Neural progenitor cell (in vitro differentiated cells): ENCODE results near the gene MID2. TPM values are rescaled to one million over a fixed set of nuclear protein-coding genes. Genes with fewer than 3 reads are reported as not detected.

Experiments used
- DNase-seq: peaks from one replicate; pipeline ENCODE4 v3.0.0-alpha.2; 2016; ENCODE audit warnings: low spot score
- H2AFZ ChIP-seq: fragments of 200-600 bp; sonication (generic); replicated peaks from 2 replicates; pipeline ENCODE4 v1.6.1; 2016; ENCODE audit warnings: antibody characterized with exemption
- H3F3A ChIP-seq: fragments of 200-600 bp; sonication (generic); 2 replicates; pipeline ENCODE4 v1.6.1; 2016; ENCODE audit warnings: antibody characterized with exemption, low read depth
- H3K27ac ChIP-seq: fragments of 200-600 bp; sonication (generic); 2 replicates; pipeline ENCODE4 v1.5.1; 2016; ENCODE audit warnings: mild to moderate bottlenecking
- H3K27me3 ChIP-seq: fragments of 200-600 bp; sonication (generic); 2 replicates; pipeline ENCODE4 v1.6.1; 2016; ENCODE audit warnings: mild to moderate bottlenecking, moderate library complexity
- H3K36me3 ChIP-seq: fragments of 200-600 bp; sonication (generic); 2 replicates; pipeline ENCODE4 v1.5.1; 2016
- H3K4me1 ChIP-seq: fragments of 200-600 bp; sonication (generic); 2 replicates; pipeline ENCODE4 v1.6.1; 2016; ENCODE audit warnings: mixed run types
- H3K4me2 ChIP-seq: fragments of 200-600 bp; sonication (generic); 2 replicates; pipeline ENCODE4 v1.6.1; 2016
- H3K4me3 ChIP-seq: fragments of 200-600 bp; sonication (generic); 2 replicates; pipeline ENCODE4 v1.5.1; 2016
- H3K79me2 ChIP-seq: fragments of 200-600 bp; sonication (generic); 2 replicates; pipeline ENCODE4 v1.6.1; 2016; ENCODE audit warnings: low read depth
- H3K9ac ChIP-seq: fragments of 200-600 bp; sonication (generic); 2 replicates; pipeline ENCODE4 v1.6.1; 2016
- H3K9me3 ChIP-seq: fragments of 200-600 bp; sonication (generic); 2 replicates; pipeline ENCODE4 v1.5.1; 2016; ENCODE audit warnings: low read depth
- H4K20me1 ChIP-seq: fragments of 200-600 bp; sonication (generic); 2 replicates; pipeline ENCODE4 v1.6.1; 2016; ENCODE audit warnings: low read depth
- H3K27ac Mint-ChIP-seq: 3 replicates; pipeline ENCODE4 v1.8.0; 2021; ENCODE audit warnings: mixed read lengths
- H3K27me3 Mint-ChIP-seq: 2 replicates; pipeline ENCODE4 v1.8.0; 2022; ENCODE audit warnings: low read depth, mild to moderate bottlenecking, inconsistent platforms, moderate library complexity, mixed read lengths; ENCODE audit not compliant: insufficient read depth
- H3K36me3 Mint-ChIP-seq: 3 replicates; pipeline ENCODE4 v1.8.0; 2021; ENCODE audit warnings: mixed read lengths
- H3K4me1 Mint-ChIP-seq: 3 replicates; pipeline ENCODE4 v1.8.0; 2021; ENCODE audit warnings: mixed read lengths
- H3K4me3 Mint-ChIP-seq: 3 replicates; pipeline ENCODE4 v1.8.0; 2021; ENCODE audit warnings: mild to moderate bottlenecking, moderate library complexity, mixed read lengths
- H3K9me3 Mint-ChIP-seq: 3 replicates; pipeline ENCODE4 v1.8.0; 2020; ENCODE audit warnings: mixed read lengths
- CTCF ChIP-seq: fragments of 200-600 bp; sonication (generic); IDR thresholded peaks from 2 replicates; pipeline ENCODE4 v1.5.1; 2017; ENCODE audit warnings: antibody characterized with exemption, mild to moderate bottlenecking
- EZH2 ChIP-seq: fragments of 200-600 bp; sonication (generic); IDR thresholded peaks from 2 replicates; pipeline ENCODE4 v1.6.1; 2017; ENCODE audit warnings: antibody characterized with exemption, mild to moderate bottlenecking, moderate library complexity
- EZH2phosphoT487 ChIP-seq: fragments of 200-600 bp; sonication (generic); IDR thresholded peaks from 2 replicates; pipeline ENCODE4 v1.6.1; 2017; ENCODE audit warnings: antibody characterized with exemption
- total RNA-seq: library from RNA; depleted of rRNA; stranded (reverse); fragments of >200 nt; gene quantifications from 2 replicates; pipeline ENCODE4 v1.2.3, GENCODE V29; 2015; ENCODE audit warnings: low replicate concordance

MID2 gene
- total RNA-seq, 1 donor from 2014 or later: 1.2 TPM

- Histone ChIP-seq H3K27me3 (peaks cover 36% of the 10 kb centered on the region), H3K9me3 (no peaks in the 10 kb centered on the region), H3K4me1 (no peaks in the 10 kb centered on the region), H3K27ac (no peak overlapping the region), H3K79me2 (no peaks in the 10 kb centered on the region), H3K36me3 (no peaks in the 10 kb centered on the region), H2AFZ (no peak overlapping the region), H3F3A (no peaks in the 10 kb centered on the region), H3K4me3 (no peak overlapping the region), H3K9ac (no peak overlapping the region), H3K4me2 (no peak overlapping the region), H4K20me1 (no peaks in the 10 kb centered on the region)
- Mint-ChIP-seq H3K27ac (no peak overlapping the region), H3K9me3 (peaks cover 2% of the 10 kb centered on the region), H3K4me1 (peaks cover 21% of the 10 kb centered on the region), H3K36me3 (no peaks in the 10 kb centered on the region), H3K27me3 (peaks cover 6% of the 10 kb centered on the region), H3K4me3 (no peak overlapping the region)
- no peak for DNase-seq
- TF ChIP-seq CTCF (no peak), EZH2phosphoT487 (no peak), EZH2 (no peak)
Measured at GRCh38 chrX:107829878-107830277, 4.2 kb downstream of the MID2 start.

DNA sequence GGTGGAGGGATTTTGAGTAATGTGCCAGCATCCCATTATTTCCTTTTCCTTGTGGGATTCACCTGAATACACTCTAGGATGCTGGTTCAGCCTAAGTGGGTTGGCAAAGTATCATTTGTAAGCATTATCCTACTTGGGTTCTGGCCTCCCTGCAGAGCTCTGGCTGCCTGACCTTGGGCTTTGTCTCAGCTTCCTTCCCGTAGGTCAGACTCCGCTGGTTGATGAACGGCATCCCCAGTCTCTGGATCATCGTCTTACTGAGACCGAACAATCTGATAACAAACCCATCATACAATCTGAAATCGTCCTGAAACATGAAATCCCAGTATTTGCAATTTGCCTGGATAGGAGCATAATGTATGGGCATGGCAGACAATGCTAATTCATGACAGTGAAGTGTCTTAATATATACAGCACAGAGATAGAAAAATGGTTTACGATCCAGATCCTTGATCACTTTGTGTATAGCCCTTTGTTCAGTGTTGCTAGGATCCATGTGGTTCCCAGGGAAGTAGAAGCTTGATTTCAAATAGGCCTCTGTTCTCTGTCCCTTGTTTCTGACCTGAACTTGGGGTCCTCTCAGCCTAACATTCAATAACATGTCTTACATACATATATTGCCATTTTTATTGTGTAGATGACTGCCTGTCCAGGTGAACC lies 5.5 kb downstream of the MID2 start:
- no peaks in the 10 kb centered on the region for H3K9me3 ChIP-seq
- no peak overlapping the region for H3K4me3 Mint-ChIP-seq
- no peak overlapping the region for H3K9ac ChIP-seq
- H3K27me3 Mint-ChIP-seq: peaks cover 6% of the 10 kb centered on the region
- no peak overlapping the region for H2AFZ ChIP-seq
- no peaks in the 10 kb centered on the region for H3F3A ChIP-seq
- no peak overlapping the region for H3K27ac Mint-ChIP-seq
- no peaks in the 10 kb centered on the region for H4K20me1 ChIP-seq
- no peaks in the 10 kb centered on the region for H3K36me3 ChIP-seq
- DNase-seq: no peak
- H3K79me2 ChIP-seq: no peaks in the 10 kb centered on the region
- H3K36me3 Mint-ChIP-seq: no peaks in the 10 kb centered on the region
- H3K27ac ChIP-seq: no peak overlapping the region
- H3K4me2 ChIP-seq: no peak overlapping the region
- peaks cover 16% of the 10 kb centered on the region for H3K4me1 Mint-ChIP-seq
- TF ChIP-seq EZH2 (no peak), CTCF (no peak), EZH2phosphoT487 (no peak)
- no peaks in the 10 kb centered on the region for H3K4me1 ChIP-seq
- H3K9me3 Mint-ChIP-seq: no peaks in the 10 kb centered on the region
- H3K27me3 ChIP-seq: peaks cover 25% of the 10 kb centered on the region
- no peak overlapping the region for H3K4me3 ChIP-seq

- Histone ChIP-seq H3K36me3 (no peaks in the 10 kb centered on the region), H3K4me2 (no peak overlapping the region), H3K4me1 (no peaks in the 10 kb centered on the region), H3F3A (no peaks in the 10 kb centered on the region), H2AFZ (no peak overlapping the region), H3K27me3 (no peaks in the 10 kb centered on the region), H3K9me3 (no peaks in the 10 kb centered on the region), H3K27ac (no peak overlapping the region), H3K4me3 (no peak overlapping the region), H3K9ac (no peak overlapping the region), H4K20me1 (no peaks in the 10 kb centered on the region), H3K79me2 (no peaks in the 10 kb centered on the region)
- TF ChIP-seq CTCF: no peak
- no peak for TF ChIP-seq EZH2phosphoT487
- no peak for TF ChIP-seq EZH2
- H3K36me3 Mint-ChIP-seq: no peaks in the 10 kb centered on the region
- H3K27me3 Mint-ChIP-seq: peaks cover 2% of the 10 kb centered on the region
- DNase-seq: no peak
- H3K27ac Mint-ChIP-seq: no peak overlapping the region
- H3K9me3 Mint-ChIP-seq: no peaks in the 10 kb centered on the region
- H3K4me1 Mint-ChIP-seq: peaks cover 2% of the 10 kb centered on the region
- no peak overlapping the region for H3K4me3 Mint-ChIP-seq
Measured at GRCh38 chrX:107834275-107835201, 8.9 kb downstream of the MID2 start.
